Measurements from ENCODE around the gene KCNMA1. TPM values are rescaled to one million over a fixed set of nuclear protein-coding genes. Genes with fewer than 3 reads are reported as not detected.

Gene KCNMA1
- total and polyA plus RNA-seq, 9 of the 15 experiments (the other 6 are each of a cell fraction or from before 2014, with no cell fraction given) = 0.01 to 0.95 (median 0.15) TPM; not detected in 4

DNA sequence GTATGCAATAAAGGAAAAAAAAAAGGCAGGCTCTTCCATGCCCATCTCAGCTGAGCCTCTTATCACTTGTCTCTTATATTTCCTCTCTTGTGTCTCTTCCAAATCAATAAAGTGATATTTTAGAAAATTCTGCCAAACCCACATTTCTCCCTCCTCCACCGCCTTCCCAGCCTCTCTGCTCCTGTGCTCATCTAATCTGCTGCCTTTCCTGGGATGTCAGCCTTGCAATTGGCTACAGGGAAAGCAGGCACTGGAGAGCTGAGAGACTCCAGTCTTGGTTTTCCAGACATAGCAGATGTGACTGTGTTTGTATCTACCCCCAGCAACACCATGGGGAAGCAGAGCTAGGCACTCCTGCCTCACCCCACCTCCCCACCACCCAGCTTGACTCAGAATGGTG, 298.4 kb downstream of the KCNMA1 start:
- POLR2A ChIA-PET = no interaction called here

DNA sequence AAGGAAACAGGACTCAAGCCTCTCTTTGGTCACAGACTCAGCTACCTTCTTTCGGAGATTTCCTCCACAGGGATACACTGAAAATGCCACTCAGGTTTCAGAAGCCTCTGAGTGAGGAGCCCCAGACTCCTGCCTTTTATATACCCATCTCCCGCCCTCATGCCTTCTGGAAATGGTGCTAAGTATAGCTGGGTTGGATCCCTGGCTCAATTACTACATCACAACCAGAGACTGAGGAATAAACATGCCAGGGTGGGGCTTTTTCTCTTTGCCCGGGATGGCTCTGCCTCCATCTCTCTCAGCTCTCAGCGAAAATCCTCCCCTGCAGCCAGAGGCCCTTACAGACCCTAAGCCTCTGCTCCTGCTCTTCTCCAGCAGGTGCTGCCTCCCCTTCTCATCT, 299.5 kb downstream of the KCNMA1 start:
- H3K4me3 ChIP-seq = no peak overlapping the region
- no peaks in the 10 kb centered on the region for H4K20me1 ChIP-seq (replicated peaks; ENCODE audit: control insufficient read depth, insufficient read depth, low read length)
- H3K36me3 ChIP-seq (ENCODE audit: control insufficient read depth, insufficient read depth, low read length) = no peaks in the 10 kb centered on the region
- no peak for FAIRE-seq
- ATAC-seq = no peak
- H2AFZ ChIP-seq (ENCODE audit: low read depth, low read length) = no peak overlapping the region
- H3K4me1 ChIP-seq (replicated peaks in 1 of 2; ENCODE audit: control insufficient read depth in 2 of 2, insufficient read depth in 2 of 2, low read length in 2 of 2) = no peaks in the 10 kb centered on the region
- no peaks in the 10 kb centered on the region; a peak in 1 of 5 replicates for H3K27me3 ChIP-seq (ENCODE audit: control insufficient read depth in 2 of 2, insufficient read depth in 2 of 2, low read length in 2 of 2)
- ChIA-PET POLR2A (interaction anchor here (0.6 to 0.8 kb wide), 3 partner anchors 18 to 1512 kb away, joined by 3 to 5 read pairs (median 4); no protein-coding TSS in a partner anchor), CTCF (ENCODE audit: low intra/inter-chr PET ratio) (no interaction called here)
- no peaks in the 10 kb centered on the region for H3K9me1 ChIP-seq (ENCODE audit: control insufficient read depth, insufficient read depth, low read length)
- H3K27ac ChIP-seq (ENCODE audit: extremely low read depth, low read depth, low read length) = no peak overlapping the region
- H3K9me3 ChIP-seq (replicated peaks; ENCODE audit: control insufficient read depth, insufficient read depth, low read depth, low read length) = no peaks in the 10 kb centered on the region
- WGBS (ENCODE audit: insufficient coverage, low coverage, missing lambda C conversion rate) = 0% methylated on average over 4 of the region's 4 CpGs
- TF ChIP-seq, protein P1, sequence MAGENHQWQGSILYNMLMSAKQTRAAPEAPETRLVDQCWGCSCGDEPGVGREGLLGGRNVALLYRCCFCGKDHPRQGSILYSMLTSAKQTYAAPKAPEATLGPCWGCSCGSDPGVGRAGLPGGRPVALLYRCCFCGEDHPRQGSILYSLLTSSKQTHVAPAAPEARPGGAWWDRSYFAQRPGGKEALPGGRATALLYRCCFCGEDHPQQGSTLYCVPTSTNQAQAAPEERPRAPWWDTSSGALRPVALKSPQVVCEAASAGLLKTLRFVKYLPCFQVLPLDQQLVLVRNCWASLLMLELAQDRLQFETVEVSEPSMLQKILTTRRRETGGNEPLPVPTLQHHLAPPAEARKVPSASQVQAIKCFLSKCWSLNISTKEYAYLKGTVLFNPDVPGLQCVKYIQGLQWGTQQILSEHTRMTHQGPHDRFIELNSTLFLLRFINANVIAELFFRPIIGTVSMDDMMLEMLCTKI (IDR thresholded peaks at IDR 0.05; ENCODE audit: partially characterized antibody) = no peak
- TF ChIP-seq C11orf30 (IDR thresholded peaks at IDR 0.05; ENCODE audit: low read depth) = no peak
- H3K79me2 ChIP-seq (ENCODE audit: control insufficient read depth, insufficient read depth, low read length) = no peaks in the 10 kb centered on the region
- intact Hi-C loops (cut with micrococcal nuclease) = no loop called here
- no TSS peak for BruUV-seq (replicated peaks)
- DNase-seq (ENCODE audit: extremely low read depth in 1 of 4, low spot score in 3 of 4) = no peak
- no peak overlapping the region for H3K9ac ChIP-seq (ENCODE audit: insufficient read depth in 1 of 2, low read depth in 2 of 2, low read length in 2 of 2)
- in situ Hi-C loops (cut with MboI) = no loop called here
- H3K4me2 ChIP-seq (ENCODE audit: insufficient read depth, low read length) = no peak overlapping the region

More for the DNA sequence above, 298.4 kb downstream of the KCNMA1 start:
- BruUV-seq (replicated peaks) = no TSS peak
- no peak overlapping the region for H3K27ac ChIP-seq (ENCODE audit: extremely low read depth, low read depth, low read length)
- no peaks in the 10 kb centered on the region for H3K4me1 ChIP-seq (replicated peaks in 1 of 2; ENCODE audit: control insufficient read depth in 2 of 2, insufficient read depth in 2 of 2, low read length in 2 of 2)
- CTCF ChIA-PET (ENCODE audit: low intra/inter-chr PET ratio) = no interaction called here
- H3K79me2 ChIP-seq (ENCODE audit: control insufficient read depth, insufficient read depth, low read length) = no peaks in the 10 kb centered on the region
- DNase-seq (ENCODE audit: extremely low read depth in 1 of 4, low spot score in 3 of 4) (no peak), FAIRE-seq (no peak), ATAC-seq (no peak)
- no peaks in the 10 kb centered on the region for H3K27me3 ChIP-seq (ENCODE audit: control insufficient read depth in 2 of 2, insufficient read depth in 2 of 2, low read length in 2 of 2)
- H3K9me3 ChIP-seq (replicated peaks; ENCODE audit: control insufficient read depth, insufficient read depth, low read depth, low read length) = no peaks in the 10 kb centered on the region
- H3K9ac ChIP-seq (ENCODE audit: insufficient read depth in 1 of 2, low read depth in 2 of 2, low read length in 2 of 2) = no peak overlapping the region
- H4K20me1 ChIP-seq (replicated peaks; ENCODE audit: control insufficient read depth, insufficient read depth, low read length) = no peaks in the 10 kb centered on the region
- in situ Hi-C loops (cut with MboI) (no loop called here), intact Hi-C loops (cut with micrococcal nuclease) (no loop called here)
- WGBS (ENCODE audit: insufficient coverage, low coverage, missing lambda C conversion rate) = 0% methylated on average over 1 of the region's 1 CpG
- no peaks in the 10 kb centered on the region for H3K9me1 ChIP-seq (ENCODE audit: control insufficient read depth, insufficient read depth, low read length)
- H3K4me3 ChIP-seq = no peak overlapping the region
- no peak overlapping the region for H3K4me2 ChIP-seq (ENCODE audit: insufficient read depth, low read length)
- H2AFZ ChIP-seq (ENCODE audit: low read depth, low read length) = no peak overlapping the region
- TF ChIP-seq MTF1 (CRISPR knock-in tag; IDR thresholded peaks at IDR 0.05; ENCODE audit: borderline replicate concordance) (no peak), ZFPM2 (CRISPR knock-in tag; IDR thresholded peaks at IDR 0.05) (no peak), KLF6 (CRISPR knock-in tag; IDR thresholded peaks at IDR 0.05; ENCODE audit: borderline replicate concordance) (no peak), NFE2 (IDR thresholded peaks at IDR 0.05; ENCODE audit: low read depth) (no peak), CBFA2T2 (conservative IDR thresholded peaks at IDR 0.05) (no peak), NFRKB (IDR thresholded peaks at IDR 0.05; ENCODE audit: low read depth) (no peak), IRF2 (CRISPR knock-in tag; IDR thresholded peaks at IDR 0.05) (no peak), FUS (optimal IDR thresholded peaks at IDR 0.05; ENCODE audit: low read depth, low read length) (no peak), TEAD4 (IDR thresholded peaks at IDR 0.05; ENCODE audit: low read length) (no peak), TEAD4 (CRISPR knock-in tag; IDR thresholded peaks at IDR 0.05; ENCODE audit: borderline replicate concordance) (no peak), ESRRA (IDR thresholded peaks at IDR 0.05; ENCODE audit: borderline replicate concordance, low read depth) (no peak), NFATC3 (IDR thresholded peaks at IDR 0.05) (no peak), GTF2E2 (tag; IDR thresholded peaks at IDR 0.05) (no peak)
- no peaks in the 10 kb centered on the region for H3K36me3 ChIP-seq (ENCODE audit: control insufficient read depth, insufficient read depth, low read length)
